ENCODE results near the gene CSTF2T.

DNA sequence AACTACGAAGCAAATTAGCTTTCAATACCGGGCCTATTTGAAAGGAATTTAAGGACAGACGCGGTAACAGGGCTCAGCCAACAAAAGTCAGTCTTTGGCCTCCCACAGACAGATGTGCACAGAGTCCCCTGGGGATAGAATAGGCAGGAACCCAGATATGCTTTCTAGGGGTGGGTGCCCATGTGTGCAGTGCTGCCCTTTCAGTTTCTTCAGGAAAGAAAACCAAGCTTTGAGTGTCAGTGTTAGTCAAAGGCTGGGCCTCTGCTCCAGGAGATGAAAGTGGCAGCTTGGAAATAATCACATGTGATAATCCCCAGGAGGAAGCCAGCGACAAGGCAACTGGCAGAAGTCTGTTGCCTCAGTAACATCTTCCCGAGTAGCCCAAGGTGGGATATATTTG, 43.8 kb upstream of the CSTF2T start:
- TF ChIP-seq, protein P1, sequence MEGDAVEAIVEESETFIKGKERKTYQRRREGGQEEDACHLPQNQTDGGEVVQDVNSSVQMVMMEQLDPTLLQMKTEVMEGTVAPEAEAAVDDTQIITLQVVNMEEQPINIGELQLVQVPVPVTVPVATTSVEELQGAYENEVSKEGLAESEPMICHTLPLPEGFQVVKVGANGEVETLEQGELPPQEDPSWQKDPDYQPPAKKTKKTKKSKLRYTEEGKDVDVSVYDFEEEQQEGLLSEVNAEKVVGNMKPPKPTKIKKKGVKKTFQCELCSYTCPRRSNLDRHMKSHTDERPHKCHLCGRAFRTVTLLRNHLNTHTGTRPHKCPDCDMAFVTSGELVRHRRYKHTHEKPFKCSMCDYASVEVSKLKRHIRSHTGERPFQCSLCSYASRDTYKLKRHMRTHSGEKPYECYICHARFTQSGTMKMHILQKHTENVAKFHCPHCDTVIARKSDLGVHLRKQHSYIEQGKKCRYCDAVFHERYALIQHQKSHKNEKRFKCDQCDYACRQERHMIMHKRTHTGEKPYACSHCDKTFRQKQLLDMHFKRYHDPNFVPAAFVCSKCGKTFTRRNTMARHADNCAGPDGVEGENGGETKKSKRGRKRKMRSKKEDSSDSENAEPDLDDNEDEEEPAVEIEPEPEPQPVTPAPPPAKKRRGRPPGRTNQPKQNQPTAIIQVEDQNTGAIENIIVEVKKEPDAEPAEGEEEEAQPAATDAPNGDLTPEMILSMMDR (conservative IDR thresholded peaks at IDR 0.05), result no peak
- no peak for TF ChIP-seq EZH2 (IDR thresholded peaks at IDR 0.05; ENCODE audit: low read depth)

Measured in PC-9 (cell line).